Neural progenitor cell (in vitro differentiated cells): ENCODE measurements around the gene CSGALNACT2. TPM values are rescaled to one million over a fixed set of nuclear protein-coding genes. Genes with fewer than 3 reads are reported as not detected.

Experiments used
- DNase-seq: peaks from one replicate; pipeline ENCODE4 v3.0.0-alpha.2; 2016; ENCODE audit warnings: low spot score
- H2AFZ ChIP-seq: fragments of 200-600 bp; sonication (generic); replicated peaks from 2 replicates; pipeline ENCODE4 v1.6.1; 2016; ENCODE audit warnings: antibody characterized with exemption
- H3F3A ChIP-seq: fragments of 200-600 bp; sonication (generic); 2 replicates; pipeline ENCODE4 v1.6.1; 2016; ENCODE audit warnings: antibody characterized with exemption, low read depth
- H3K27ac ChIP-seq: fragments of 200-600 bp; sonication (generic); 2 replicates; pipeline ENCODE4 v1.5.1; 2016; ENCODE audit warnings: mild to moderate bottlenecking
- H3K27me3 ChIP-seq: fragments of 200-600 bp; sonication (generic); 2 replicates; pipeline ENCODE4 v1.6.1; 2016; ENCODE audit warnings: mild to moderate bottlenecking, moderate library complexity
- H3K36me3 ChIP-seq: fragments of 200-600 bp; sonication (generic); 2 replicates; pipeline ENCODE4 v1.5.1; 2016
- H3K4me1 ChIP-seq: fragments of 200-600 bp; sonication (generic); 2 replicates; pipeline ENCODE4 v1.6.1; 2016; ENCODE audit warnings: mixed run types
- H3K4me2 ChIP-seq: fragments of 200-600 bp; sonication (generic); 2 replicates; pipeline ENCODE4 v1.6.1; 2016
- H3K4me3 ChIP-seq: fragments of 200-600 bp; sonication (generic); 2 replicates; pipeline ENCODE4 v1.5.1; 2016
- H3K79me2 ChIP-seq: fragments of 200-600 bp; sonication (generic); 2 replicates; pipeline ENCODE4 v1.6.1; 2016; ENCODE audit warnings: low read depth
- H3K9ac ChIP-seq: fragments of 200-600 bp; sonication (generic); 2 replicates; pipeline ENCODE4 v1.6.1; 2016
- H3K9me3 ChIP-seq: fragments of 200-600 bp; sonication (generic); 2 replicates; pipeline ENCODE4 v1.5.1; 2016; ENCODE audit warnings: low read depth
- H4K20me1 ChIP-seq: fragments of 200-600 bp; sonication (generic); 2 replicates; pipeline ENCODE4 v1.6.1; 2016; ENCODE audit warnings: low read depth
- H3K27ac Mint-ChIP-seq: 3 replicates; pipeline ENCODE4 v1.8.0; 2021; ENCODE audit warnings: mixed read lengths
- H3K27me3 Mint-ChIP-seq: 2 replicates; pipeline ENCODE4 v1.8.0; 2022; ENCODE audit warnings: low read depth, mild to moderate bottlenecking, inconsistent platforms, moderate library complexity, mixed read lengths; ENCODE audit not compliant: insufficient read depth
- H3K36me3 Mint-ChIP-seq: 3 replicates; pipeline ENCODE4 v1.8.0; 2021; ENCODE audit warnings: mixed read lengths
- H3K4me1 Mint-ChIP-seq: 3 replicates; pipeline ENCODE4 v1.8.0; 2021; ENCODE audit warnings: mixed read lengths
- H3K4me3 Mint-ChIP-seq: 3 replicates; pipeline ENCODE4 v1.8.0; 2021; ENCODE audit warnings: mild to moderate bottlenecking, moderate library complexity, mixed read lengths
- H3K9me3 Mint-ChIP-seq: 3 replicates; pipeline ENCODE4 v1.8.0; 2020; ENCODE audit warnings: mixed read lengths
- CTCF ChIP-seq: fragments of 200-600 bp; sonication (generic); IDR thresholded peaks from 2 replicates; pipeline ENCODE4 v1.5.1; 2017; ENCODE audit warnings: antibody characterized with exemption, mild to moderate bottlenecking
- EZH2 ChIP-seq: fragments of 200-600 bp; sonication (generic); IDR thresholded peaks from 2 replicates; pipeline ENCODE4 v1.6.1; 2017; ENCODE audit warnings: antibody characterized with exemption, mild to moderate bottlenecking, moderate library complexity
- EZH2phosphoT487 ChIP-seq: fragments of 200-600 bp; sonication (generic); IDR thresholded peaks from 2 replicates; pipeline ENCODE4 v1.6.1; 2017; ENCODE audit warnings: antibody characterized with exemption
- total RNA-seq: library from RNA; depleted of rRNA; stranded (reverse); fragments of >200 nt; gene quantifications from 2 replicates; pipeline ENCODE4 v1.2.3, GENCODE V29; 2015; ENCODE audit warnings: low replicate concordance

Gene CSGALNACT2
- total RNA-seq, 1 donor from 2014 or later = 9.3 TPM

GRCh38 chr10:43196981-43197833, 59.0 kb downstream of the CSGALNACT2 start:
- DNase-seq = no peak

GRCh38 chr10:43197834-43198681, 59.8 kb downstream of the CSGALNACT2 start:
- no peak overlapping the region for H2AFZ ChIP-seq
- peak; percentile 45 for DNase-seq
- no peak overlapping the region for H3K4me2 ChIP-seq
- no peak overlapping the region for H3K27ac ChIP-seq
- Mint-ChIP-seq H3K27me3 (peaks cover 4% of the 10 kb centered on the region), H3K4me3 (no peak overlapping the region), H3K27ac (no peak overlapping the region), H3K9me3 (no peaks in the 10 kb centered on the region), H3K4me1 (peaks cover 5% of the 10 kb centered on the region), H3K36me3 (no peaks in the 10 kb centered on the region)
- H3K9me3 ChIP-seq = no peaks in the 10 kb centered on the region
- H3K27me3 ChIP-seq = no peaks in the 10 kb centered on the region
- H3K79me2 ChIP-seq = no peaks in the 10 kb centered on the region
- no peaks in the 10 kb centered on the region for H3K4me1 ChIP-seq
- TF ChIP-seq EZH2 (no peak), EZH2phosphoT487 (no peak), CTCF (peak; percentile 51)
- no peak overlapping the region for H3K4me3 ChIP-seq
- no peak overlapping the region for H3K9ac ChIP-seq
- no peaks in the 10 kb centered on the region for H3K36me3 ChIP-seq
- H3F3A ChIP-seq = peaks cover 4% of the 10 kb centered on the region
- no peaks in the 10 kb centered on the region for H4K20me1 ChIP-seq

More at GRCh38 chr10:43196981-43197833, 59.0 kb downstream of the CSGALNACT2 start:
- H3K4me1 ChIP-seq = no peaks in the 10 kb centered on the region
- TF ChIP-seq EZH2phosphoT487 (no peak), CTCF (peak; percentile 15)
- no peaks in the 10 kb centered on the region for H3K27me3 ChIP-seq
- Mint-ChIP-seq H3K27ac (no peak overlapping the region), H3K4me3 (no peak overlapping the region), H3K4me1 (peaks cover 5% of the 10 kb centered on the region), H3K9me3 (no peaks in the 10 kb centered on the region), H3K36me3 (no peaks in the 10 kb centered on the region), H3K27me3 (peaks cover 6% of the 10 kb centered on the region)
- no peaks in the 10 kb centered on the region for H3K9me3 ChIP-seq
- no peak overlapping the region for H3K27ac ChIP-seq
- no peak overlapping the region for H2AFZ ChIP-seq
- H3K9ac ChIP-seq = no peak overlapping the region
- H4K20me1 ChIP-seq = no peaks in the 10 kb centered on the region
- H3K36me3 ChIP-seq = no peaks in the 10 kb centered on the region
- H3F3A ChIP-seq = peaks cover 1% of the 10 kb centered on the region
- H3K4me2 ChIP-seq = no peak overlapping the region
- no peaks in the 10 kb centered on the region for H3K79me2 ChIP-seq
- H3K4me3 ChIP-seq = no peak overlapping the region

- Histone ChIP-seq H3K4me2 (no peak overlapping the region), H3K4me1 (no peaks in the 10 kb centered on the region), H3K36me3 (no peaks in the 10 kb centered on the region), H2AFZ (no peak overlapping the region), H3K9ac (no peak overlapping the region), H3K27ac (no peak overlapping the region), H3F3A (peaks cover 10% of the 10 kb centered on the region), H4K20me1 (no peaks in the 10 kb centered on the region), H3K4me3 (no peak overlapping the region), H3K27me3 (no peaks in the 10 kb centered on the region), H3K79me2 (no peaks in the 10 kb centered on the region), H3K9me3 (no peaks in the 10 kb centered on the region)
- peaks cover 4% of the 10 kb centered on the region for H3K27me3 Mint-ChIP-seq
- TF ChIP-seq CTCF = no peak
- no peak for TF ChIP-seq EZH2
- no peak for TF ChIP-seq EZH2phosphoT487
- DNase-seq = no peak
- H3K9me3 Mint-ChIP-seq = no peaks in the 10 kb centered on the region
- H3K4me1 Mint-ChIP-seq = peaks cover 5% of the 10 kb centered on the region
- no peaks in the 10 kb centered on the region for H3K36me3 Mint-ChIP-seq
- H3K4me3 Mint-ChIP-seq = no peak overlapping the region
- no peak overlapping the region for H3K27ac Mint-ChIP-seq
Observed at GRCh38 chr10:43198682-43199005, 60.4 kb downstream of the CSGALNACT2 start.
